Smooth muscle cell (in vitro differentiated cells): Measurements from ENCODE around the gene GPR17. TPM values are rescaled to one million over a fixed set of nuclear protein-coding genes. Genes with fewer than 3 reads are reported as not detected.

Experiments used
- DNase-seq: peaks from one replicate; lab custom pipeline; 2025; ENCODE audit not compliant: unreplicated experiment; lab: John Stamatoyannopoulos, UW
- H2AFZ ChIP-seq: fragments of 200-600 bp; sonication (generic); 2 replicates; pipeline ENCODE4 v1.6.0; 2016; ENCODE audit warnings: antibody characterized with exemption, low read depth, mild to moderate bottlenecking
- H3F3A ChIP-seq: fragments of 200-600 bp; sonication (generic); 2 replicates; pipeline ENCODE4 v1.6.0; 2017; ENCODE audit warnings: antibody characterized with exemption, low read depth
- H3K27ac ChIP-seq: fragments of 200-600 bp; sonication (generic); 2 replicates; pipeline ENCODE4 v1.5.1; 2016; ENCODE audit warnings: low read depth, mild to moderate bottlenecking
- H3K27me3 ChIP-seq: fragments of 200-600 bp; sonication (generic); 2 replicates; pipeline ENCODE4 v1.6.1; 2016; ENCODE audit warnings: low read depth, mild to moderate bottlenecking
- H3K36me3 ChIP-seq: fragments of 200-600 bp; sonication (generic); 2 replicates; pipeline ENCODE4 v1.5.1; 2016; ENCODE audit warnings: low read depth
- H3K4me1 ChIP-seq: fragments of 200-600 bp; sonication (generic); 2 replicates; pipeline ENCODE4 v1.5.1; 2016; ENCODE audit warnings: low read depth
- H3K4me2 ChIP-seq: fragments of 200-600 bp; sonication (generic); 2 replicates; pipeline ENCODE4 v1.6.0; 2016; ENCODE audit warnings: mild to moderate bottlenecking
- H3K4me3 ChIP-seq: fragments of 200-600 bp; sonication (generic); 2 replicates; pipeline ENCODE4 v1.5.1; 2016; ENCODE audit warnings: mild to moderate bottlenecking
- H3K79me2 ChIP-seq: fragments of 200-600 bp; sonication (generic); 2 replicates; pipeline ENCODE4 v1.6.0; 2016; ENCODE audit warnings: low read depth, mild to moderate bottlenecking
- H3K9ac ChIP-seq: fragments of 200-600 bp; sonication (generic); 2 replicates; pipeline ENCODE4 v1.6.0; 2016; ENCODE audit warnings: low read depth
- H3K9me3 ChIP-seq: fragments of 200-600 bp; sonication (generic); replicated peaks from 2 replicates; pipeline ENCODE4 v1.5.1; 2016; ENCODE audit warnings: low read depth
- H4K20me1 ChIP-seq: fragments of 200-600 bp; sonication (generic); 2 replicates; pipeline ENCODE4 v1.6.0; 2016; ENCODE audit warnings: low read depth
- CTCF ChIP-seq: fragments of 200-600 bp; sonication (generic); IDR thresholded peaks from 2 replicates; pipeline ENCODE4 v1.5.1; 2017; ENCODE audit warnings: borderline replicate concordance, mild to moderate bottlenecking, antibody characterized with exemption; ENCODE audit not compliant: insufficient read depth, poor library complexity, severe bottlenecking
- WGBS: methylation state at CpG from one replicate; pipeline ENCODE4 v1.1.7; 2016; ENCODE audit warnings: low lambda C conversion rate; 5-methylcytosine and 5-hydroxymethylcytosine counted together
- polyA plus RNA-seq: library from polyadenylated mRNA; unstranded; fragments of >200 nt; fragmentation: Nextera tagmentation; extraction: Ambion mirVana; gene quantifications from 2 replicates; pipeline ENCODE4 v1.2.1, GENCODE V29; 2016
- total RNA-seq: library from RNA; depleted of rRNA; stranded (reverse); fragments of >200 nt; gene quantifications from 2 replicates; pipeline ENCODE4 v1.2.3, GENCODE V29; 2014

GPR17 gene
- total and polyA plus RNA-seq, 2 experiments from 2014 or later, result not detected

GRCh38 chr2:127701193-127701650 lies 55.3 kb downstream of the GPR17 start, which contains the start of gene SFT2D3:
Gene SFT2D3 (plus strand): TSS chr2:127701497. CDS start chr2:127701529, 32 bp downstream.
- Histone ChIP-seq H3K27ac (peak within 1 kb of the TSS; percentile 90), H3K4me3 (peak within 1 kb of the TSS; percentile 70), H3F3A (peaks cover 22% of the 10 kb centered on the region), H3K79me2 (peaks cover 16% of the 10 kb centered on the region), H2AFZ (peak within 1 kb of the TSS; percentile 86), H3K4me1 (peaks cover 18% of the 10 kb centered on the region), H3K36me3 (no peaks in the 10 kb centered on the region), H3K27me3 (no peaks in the 10 kb centered on the region), H3K9ac (peak within 1 kb of the TSS; percentile 83), H3K4me2 (peak within 1 kb of the TSS; percentile 91), H4K20me1 (no peaks in the 10 kb centered on the region), H3K9me3 (no peaks in the 10 kb centered on the region)
- under 1% methylated on average over 44 of the region's 44 CpGs for WGBS
- DNase-seq, result peak; percentile 82
- TF ChIP-seq CTCF, result no peak

- Histone ChIP-seq H3K4me1 (peaks cover 18% of the 10 kb centered on the region), H2AFZ (peak overlapping the region; percentile 86), H3K9me3 (no peaks in the 10 kb centered on the region), H3K79me2 (peaks cover 16% of the 10 kb centered on the region), H3K9ac (peak overlapping the region; percentile 83), H4K20me1 (no peaks in the 10 kb centered on the region), H3K4me3 (peak overlapping the region; percentile 70), H3F3A (peaks cover 22% of the 10 kb centered on the region), H3K4me2 (peak overlapping the region; percentile 91), H3K27ac (peak overlapping the region; percentile 90), H3K36me3 (no peaks in the 10 kb centered on the region), H3K27me3 (no peaks in the 10 kb centered on the region)
- DNase-seq, result peak; percentile 82
- WGBS, result 0% methylated on average over 82 of the region's 108 CpGs
- TF ChIP-seq CTCF, result no peak
These were observed 55.9 kb downstream of the GPR17 start for GRCh38 chr2:127701651-127702394.

Other genes with a start within 250 kb of the GPR17 start
- 1.1 TPM in 1 of 2 replicates, not detected in the other for gene PROC, start 227.7 kb upstream of the GPR17 start, total RNA-seq
- 0.44 and 0.85 TPM in 2 replicates for gene PROC, start 227.7 kb upstream of the GPR17 start, polyA plus RNA-seq
- 36.1 and 38.0 TPM in 2 replicates for gene IWS1, start 119.7 kb upstream of the GPR17 start, total RNA-seq
- 31.2 and 48.5 TPM in 2 replicates for gene IWS1, start 119.7 kb upstream of the GPR17 start, polyA plus RNA-seq
- gene MYO7B, start 110.5 kb upstream of the GPR17 start, total RNA-seq, result 0.04 and 0.09 TPM in 2 replicates
- 0.35 TPM in 1 of 2 replicates, not detected in the other for gene MYO7B, start 110.5 kb upstream of the GPR17 start, polyA plus RNA-seq
- 8.4 and 9.7 TPM in 2 replicates for gene LIMS2, start 29.4 kb downstream of the GPR17 start, total RNA-seq
- gene LIMS2, start 29.4 kb downstream of the GPR17 start, polyA plus RNA-seq, result 21.0 and 22.3 TPM in 2 replicates
- 7.0 and 7.3 TPM in 2 replicates for gene SFT2D3, start 55.3 kb downstream of the GPR17 start, total RNA-seq
- gene SFT2D3, start 55.3 kb downstream of the GPR17 start, polyA plus RNA-seq, result not detected in 2 replicates
- 30.4 and 39.0 TPM in 2 replicates for gene WDR33, start 165.0 kb downstream of the GPR17 start, total RNA-seq
- gene WDR33, start 165.0 kb downstream of the GPR17 start, polyA plus RNA-seq, result 43.3 and 43.7 TPM in 2 replicates
- 11.4 and 13.4 TPM in 2 replicates for gene POLR2D, start 212.0 kb downstream of the GPR17 start, total RNA-seq
- 25.4 and 25.8 TPM in 2 replicates for gene POLR2D, start 212.0 kb downstream of the GPR17 start, polyA plus RNA-seq
- gene AMMECR1L, start 239.8 kb downstream of the GPR17 start, total RNA-seq, result 13.8 and 14.7 TPM in 2 replicates
- 11.3 and 11.8 TPM in 2 replicates for gene AMMECR1L, start 239.8 kb downstream of the GPR17 start, polyA plus RNA-seq